GM21786 (cell line): ENCODE data around the gene DENND4C.
"Not testable (repeated sequence)": the region's sequence is repeated elsewhere in the genome, so short reads cannot be mapped to it uniquely, and the experiment has no call there.

ENCODE experiments used
- ATAC-seq: cut with Tn5 transposase; IDR thresholded peaks from one replicate; pipeline ENCODE4 v1.9.1; 2021; ENCODE audit not compliant: unreplicated experiment

The DENND4C gene

DNA sequence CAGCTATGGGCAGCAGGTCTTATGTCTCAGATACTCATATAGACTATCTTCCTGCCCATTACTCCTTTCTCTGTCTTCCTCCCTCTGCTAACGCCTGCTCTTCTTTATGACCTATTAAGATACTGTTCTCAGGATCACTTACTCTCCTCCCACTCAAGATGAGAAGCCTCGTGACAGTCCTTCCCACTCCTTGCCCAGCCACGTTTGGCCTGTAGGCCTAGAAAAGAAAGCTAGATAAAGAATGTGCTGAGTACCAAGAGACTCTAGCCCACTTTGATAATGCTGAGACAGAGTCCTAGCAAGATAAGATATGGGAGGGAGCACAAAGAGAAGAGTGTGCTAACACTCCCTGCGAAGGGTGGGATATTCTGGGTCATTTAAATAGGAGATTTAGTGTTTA lies 6.8 kb upstream of the DENND4C start:
- no peak for ATAC-seq

DNA sequence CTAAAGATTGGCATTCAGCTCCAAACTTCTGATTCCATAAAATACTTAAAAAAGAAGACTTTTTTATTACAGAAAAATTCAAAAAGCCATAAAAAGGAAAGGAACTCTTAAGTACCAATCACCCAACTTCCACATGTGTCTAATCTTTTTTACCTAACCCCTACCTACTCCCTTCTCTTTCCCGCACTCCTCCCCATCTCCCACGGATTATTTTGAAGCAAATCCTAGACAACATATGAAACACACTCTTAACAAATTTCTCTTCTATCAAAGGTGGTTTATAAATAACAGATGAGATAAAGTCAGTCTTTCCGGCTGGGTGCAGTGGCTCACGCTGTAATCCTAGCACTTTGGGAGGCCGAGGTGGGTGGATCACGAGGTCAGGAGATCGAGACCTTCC lies 5.9 kb upstream of the DENND4C start:
- no peak for ATAC-seq

DNA sequence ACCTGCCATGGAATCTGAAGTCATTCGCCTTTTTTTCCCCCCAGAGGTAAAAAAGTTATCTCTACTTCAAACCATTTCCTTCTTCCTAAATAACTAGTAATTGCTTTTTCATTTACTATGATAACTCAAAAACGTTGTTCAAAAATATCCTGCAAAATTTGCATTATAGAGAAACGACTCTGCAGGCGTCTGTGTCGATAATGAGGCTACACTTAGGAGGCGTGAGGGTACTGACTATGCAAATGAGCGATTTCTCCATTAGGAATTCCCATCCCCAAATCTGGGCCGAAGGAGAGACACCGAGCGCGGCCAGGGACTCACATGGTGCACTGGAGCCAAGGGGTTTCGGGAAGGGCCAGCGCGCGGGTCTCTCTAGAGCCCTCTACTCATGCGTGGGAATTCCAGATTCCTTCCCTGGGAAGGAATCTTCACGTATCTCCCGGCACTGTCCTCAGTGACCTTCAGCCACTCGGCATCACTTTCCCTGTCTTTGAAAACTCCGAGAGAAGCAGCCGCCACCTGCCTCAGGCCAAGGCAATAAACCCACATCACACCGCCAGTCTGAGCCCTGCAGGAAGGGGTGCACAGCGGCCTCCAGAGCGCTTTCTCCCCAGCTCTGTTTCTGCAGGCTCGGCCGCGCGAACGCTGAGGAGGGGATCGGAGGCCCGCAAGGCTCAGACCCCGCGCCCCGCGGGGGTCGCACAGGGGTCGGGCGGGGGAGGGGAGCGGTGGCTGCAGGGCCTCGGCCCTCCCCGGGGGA lies 718 bp upstream of the DENND4C start:
- ATAC-seq = peak; percentile 48

DNA sequence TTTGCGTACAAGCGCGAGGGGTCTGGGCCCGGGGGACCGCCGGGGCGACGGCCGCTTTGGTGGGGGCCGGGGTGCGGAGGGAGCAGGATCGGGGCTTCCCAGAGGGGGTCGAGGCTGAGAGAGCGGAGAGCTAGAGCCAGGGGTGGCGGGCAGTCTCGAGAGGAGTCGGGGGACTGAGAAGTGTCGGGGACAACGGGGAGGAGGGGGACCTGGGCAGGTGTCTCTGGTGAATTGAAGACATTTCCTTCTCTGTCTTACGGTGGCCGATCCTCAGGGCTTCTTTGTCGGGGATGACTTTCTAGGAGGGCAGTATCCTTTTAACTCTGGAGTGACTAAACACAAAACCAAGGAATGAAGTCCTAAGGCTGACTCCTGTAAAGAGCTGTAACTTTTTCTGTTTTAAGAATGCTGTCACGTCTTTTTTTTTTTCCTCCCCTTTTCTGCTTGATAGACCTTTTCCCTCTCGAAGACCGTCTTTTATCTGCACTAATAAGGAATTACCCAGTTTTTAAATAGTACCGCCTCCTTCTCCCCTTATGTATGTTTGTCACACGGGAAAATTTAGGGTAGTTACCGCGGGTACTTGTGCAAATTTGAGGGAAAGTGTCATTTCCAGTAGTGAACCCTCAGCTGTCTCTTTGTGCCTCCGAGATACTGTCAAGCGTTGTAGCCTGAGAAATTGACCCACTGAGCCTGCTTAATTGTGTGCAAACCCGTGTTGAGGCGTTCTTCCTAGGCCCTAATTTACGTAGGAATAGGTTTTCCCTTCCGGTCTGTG lies 822 bp downstream of the DENND4C start:
- ATAC-seq = peak; percentile 3

DNA sequence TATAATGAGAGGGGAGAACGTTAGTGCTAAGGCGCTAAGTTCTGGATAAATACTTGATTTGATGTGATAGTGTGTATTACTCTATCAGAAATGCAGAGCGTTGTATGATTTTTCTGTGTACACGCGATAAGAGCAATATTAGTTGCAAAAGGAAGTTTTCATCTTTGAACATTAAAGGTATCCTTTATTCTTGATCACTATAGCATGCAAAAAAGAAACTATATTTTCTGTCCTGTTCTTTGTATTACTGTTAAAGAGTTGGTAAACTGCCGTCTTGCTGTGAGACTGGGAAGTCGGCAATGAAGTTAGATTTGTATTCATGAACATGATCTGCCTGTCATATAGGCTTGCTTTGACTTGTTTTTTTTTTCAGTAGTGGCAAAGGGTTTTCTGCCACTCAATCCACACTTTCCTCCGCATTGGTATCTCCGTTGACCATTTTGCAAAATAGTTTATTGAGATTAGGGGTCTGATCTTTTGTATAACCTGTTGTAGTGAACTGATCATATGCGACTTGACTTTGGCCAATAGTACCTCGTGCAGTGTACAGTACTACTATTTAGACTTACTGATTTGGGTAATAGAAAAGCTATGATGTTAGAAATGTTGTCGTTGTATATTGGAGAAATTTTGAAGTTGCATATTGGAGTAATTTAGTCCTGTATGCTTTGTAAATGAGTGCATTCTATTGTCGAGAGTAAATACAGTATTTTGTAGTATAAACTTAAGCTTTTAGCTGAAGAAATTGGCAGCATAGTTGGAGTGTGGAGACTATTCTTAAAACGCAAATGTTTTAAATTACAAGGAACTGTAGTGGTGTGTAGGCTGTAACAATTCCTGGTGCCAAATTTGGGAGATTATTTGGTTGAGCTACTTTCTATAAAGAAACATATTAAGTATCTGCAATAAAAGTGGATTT lies 1.7 kb downstream of the DENND4C start:
- ATAC-seq = no peak

DNA sequence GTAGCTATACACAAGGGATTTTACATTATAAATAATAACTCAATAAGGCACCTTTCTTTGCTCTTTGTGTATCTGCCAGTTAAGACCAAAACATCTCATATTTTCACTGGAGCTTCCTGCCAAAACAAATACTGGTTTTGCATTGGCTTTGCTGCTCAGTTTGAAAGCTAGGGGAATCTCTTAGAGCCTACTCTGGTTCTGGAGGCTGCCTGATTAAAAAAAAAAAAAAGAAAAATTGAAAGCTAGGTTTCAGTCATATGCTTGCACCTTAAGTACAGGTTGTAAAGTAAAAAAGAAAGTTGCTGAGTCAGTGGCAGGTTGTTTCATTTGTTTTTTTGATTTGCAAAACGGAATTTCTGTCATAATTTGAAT lies 2.3 kb downstream of the DENND4C start:
- no peak for ATAC-seq

DNA sequence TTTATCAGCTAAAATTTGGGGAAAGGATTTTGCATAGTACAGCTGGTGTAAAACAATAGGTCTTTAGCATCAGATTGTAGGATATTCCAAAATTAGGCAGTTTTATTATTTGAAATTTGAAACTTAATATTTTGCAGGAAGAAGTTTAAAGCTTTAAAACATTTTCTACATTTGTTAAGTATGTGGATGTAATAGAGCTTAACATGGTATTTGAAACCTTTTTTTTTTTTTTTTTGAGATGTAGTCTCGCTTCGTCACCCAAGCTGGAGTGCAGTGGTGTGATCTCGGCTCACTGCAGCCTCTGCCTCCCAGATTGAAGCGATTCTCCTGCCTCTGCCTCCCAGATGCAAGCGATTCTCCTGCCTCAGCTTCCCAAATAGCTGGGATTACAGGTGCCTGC lies 2.9 kb downstream of the DENND4C start:
- ATAC-seq = no peak

DNA sequence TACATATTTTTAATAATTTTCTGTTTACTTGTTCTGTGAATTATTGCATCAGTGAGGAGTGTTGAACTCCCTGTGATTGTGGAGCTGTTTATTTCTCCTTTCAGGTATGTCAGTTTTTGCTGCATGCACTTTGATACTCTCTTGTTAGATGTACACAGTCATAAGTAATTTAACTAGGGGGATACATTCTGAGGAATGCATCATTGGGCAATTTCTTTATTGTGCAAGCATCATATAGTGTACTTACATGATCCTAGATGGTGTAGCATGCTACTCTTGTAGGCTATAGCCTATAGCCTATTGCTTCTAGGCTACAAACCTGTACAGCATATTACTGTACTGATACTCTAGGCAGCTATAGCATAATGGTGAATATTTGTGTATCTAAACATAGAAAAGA lies 9.5 kb downstream of the DENND4C start:
- ATAC-seq = no peak

DNA sequence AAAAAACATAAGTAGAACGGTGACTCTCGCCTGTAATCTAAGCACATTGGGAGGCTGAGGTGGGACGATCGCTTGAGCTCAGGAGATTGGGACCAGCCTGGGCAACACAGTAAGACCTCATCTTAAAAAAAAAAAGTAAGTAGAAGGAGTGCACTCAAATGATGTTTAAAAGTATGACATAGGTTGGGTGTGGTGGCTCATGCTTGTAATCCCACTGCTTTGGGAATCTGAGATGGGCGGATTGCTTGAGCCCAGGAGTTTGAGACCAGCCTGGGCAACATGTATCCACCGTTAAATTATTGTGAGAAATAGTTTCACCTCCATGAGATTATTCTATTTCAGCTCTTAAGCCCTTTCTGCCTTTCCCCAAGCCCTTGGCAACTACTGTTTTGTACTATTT lies 11.2 kb downstream of the DENND4C start:
- no peak for ATAC-seq

DNA sequence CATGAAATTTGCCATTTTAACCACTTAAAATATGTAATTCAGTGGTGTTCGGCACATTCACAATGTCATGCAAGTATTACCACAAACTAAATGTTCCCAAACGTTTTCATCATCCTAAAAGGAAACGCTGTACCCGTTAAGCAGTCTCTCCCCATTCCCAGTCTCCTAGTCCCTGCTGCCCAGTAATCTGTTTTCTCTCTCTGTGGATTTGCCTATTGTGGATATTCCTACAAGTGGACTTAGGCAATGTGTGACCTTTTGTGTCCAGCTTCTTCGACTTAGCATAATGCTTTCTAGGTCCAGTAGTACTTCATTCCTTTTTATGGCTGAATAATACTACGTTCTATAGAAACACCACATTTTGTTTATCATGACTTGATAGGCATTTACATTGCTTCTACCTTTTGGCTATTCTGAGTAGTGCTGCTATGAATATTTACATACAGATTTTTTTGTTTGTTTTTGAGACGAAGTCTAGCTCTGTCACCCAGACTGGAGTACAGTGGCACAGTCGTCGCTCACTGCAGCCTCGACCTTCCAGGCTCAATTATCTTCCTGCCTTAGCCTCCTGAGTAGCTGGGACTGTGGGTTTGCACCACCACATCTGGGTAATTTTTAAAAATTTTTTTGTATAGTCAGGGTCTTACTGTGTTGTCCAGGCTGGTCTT lies 13.0 kb downstream of the DENND4C start:
- no peak for ATAC-seq

DNA sequence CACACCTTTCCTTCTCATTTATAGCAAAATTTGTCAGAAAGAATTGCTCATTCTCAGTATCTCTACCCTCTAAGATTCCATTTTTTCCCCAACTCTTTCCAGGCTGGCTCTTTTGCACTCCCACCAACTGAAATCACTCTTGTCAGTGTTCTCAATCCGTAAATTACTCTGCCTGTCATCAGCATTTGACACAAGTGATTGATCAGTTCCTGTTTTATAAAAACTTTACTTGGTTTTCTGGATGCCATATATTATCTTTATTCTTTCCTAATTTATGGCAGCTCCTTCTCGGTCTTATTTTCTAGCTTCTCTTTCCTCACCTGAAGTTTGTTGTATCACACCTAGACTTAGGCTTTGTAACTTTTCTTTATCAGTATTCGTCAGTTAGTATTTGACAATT lies 16.4 kb downstream of the DENND4C start:
- ATAC-seq = no peak

DNA sequence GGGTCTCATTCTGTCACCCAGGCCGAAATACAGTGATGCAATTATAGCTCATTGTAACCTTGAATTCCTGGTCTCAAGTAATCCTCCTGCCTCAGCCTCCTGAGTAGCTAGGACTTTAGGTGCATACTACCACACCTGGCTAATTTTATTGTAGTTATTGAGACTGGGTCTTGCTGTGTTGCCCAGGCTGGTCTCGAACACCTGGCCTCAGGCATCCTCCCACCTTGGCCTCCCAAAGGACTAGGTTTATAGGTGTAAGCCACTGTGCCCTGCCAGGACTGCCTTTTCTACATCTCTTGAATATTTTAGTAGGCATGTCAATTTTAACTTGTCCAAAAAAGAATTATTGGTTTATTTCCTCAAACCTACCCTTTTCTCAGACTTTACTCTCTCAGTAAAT lies 16.9 kb downstream of the DENND4C start:
- no peak for ATAC-seq

DNA sequence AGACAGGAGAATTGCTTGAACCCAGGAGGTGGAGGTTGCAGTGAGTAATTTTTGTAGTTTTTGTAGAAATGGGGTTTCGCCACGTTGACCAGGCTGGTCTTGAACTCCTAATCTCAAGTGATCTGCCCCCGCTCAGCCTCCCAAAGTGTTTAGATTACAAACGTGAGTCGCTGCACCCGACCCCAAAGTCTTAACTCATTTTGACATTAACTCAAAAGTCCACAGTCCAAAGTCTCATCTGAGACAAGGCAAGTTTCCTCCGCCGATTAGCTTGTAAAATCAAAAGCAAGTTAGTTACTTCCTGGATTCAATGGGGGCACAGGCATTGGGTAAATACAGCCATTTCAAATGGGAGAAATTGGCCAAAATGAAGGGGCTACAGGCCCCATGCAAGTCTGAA lies 19.9 kb downstream of the DENND4C start:
- not testable (repeated sequence) for ATAC-seq

DNA sequence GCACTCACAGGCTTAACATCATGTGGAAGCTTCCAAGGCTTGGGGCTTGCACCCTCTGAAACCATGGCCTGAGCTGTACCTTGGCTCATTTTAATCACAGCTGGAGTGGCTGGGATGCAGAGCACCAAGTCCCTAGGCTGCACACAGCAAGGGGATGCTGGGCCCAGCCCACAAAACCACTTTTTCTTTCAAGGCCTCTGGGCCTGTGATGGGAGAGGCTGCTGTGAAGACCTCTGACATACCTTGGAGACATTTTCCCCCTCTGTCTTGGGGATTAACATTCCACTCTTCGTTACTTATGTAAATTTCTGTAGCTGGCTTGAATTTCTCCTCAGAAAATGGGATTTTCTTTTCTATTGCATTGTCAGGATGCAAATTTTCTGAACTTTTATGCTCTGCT lies 20.7 kb downstream of the DENND4C start:
- not testable (repeated sequence) for ATAC-seq

DNA sequence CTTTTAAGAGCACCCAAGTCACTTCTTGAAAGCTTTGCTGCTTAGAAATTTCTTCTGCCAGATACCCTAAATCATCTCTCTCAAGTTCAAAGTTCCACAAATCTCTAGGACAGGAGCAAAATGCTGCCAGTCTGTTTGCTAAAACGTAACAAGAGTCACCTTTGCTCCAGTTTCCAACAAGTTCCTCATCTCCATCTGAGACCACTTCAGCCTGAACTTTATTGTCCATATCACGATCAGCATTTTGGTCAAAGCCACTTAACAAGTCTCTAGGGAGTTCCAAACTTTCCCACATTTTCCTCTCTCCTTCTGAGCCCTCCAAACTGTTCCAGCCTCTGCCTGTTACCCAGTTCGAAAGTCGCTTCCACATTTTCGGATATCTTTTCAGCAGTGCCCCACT lies 21.1 kb downstream of the DENND4C start:
- ATAC-seq = not testable (repeated sequence)

DNA sequence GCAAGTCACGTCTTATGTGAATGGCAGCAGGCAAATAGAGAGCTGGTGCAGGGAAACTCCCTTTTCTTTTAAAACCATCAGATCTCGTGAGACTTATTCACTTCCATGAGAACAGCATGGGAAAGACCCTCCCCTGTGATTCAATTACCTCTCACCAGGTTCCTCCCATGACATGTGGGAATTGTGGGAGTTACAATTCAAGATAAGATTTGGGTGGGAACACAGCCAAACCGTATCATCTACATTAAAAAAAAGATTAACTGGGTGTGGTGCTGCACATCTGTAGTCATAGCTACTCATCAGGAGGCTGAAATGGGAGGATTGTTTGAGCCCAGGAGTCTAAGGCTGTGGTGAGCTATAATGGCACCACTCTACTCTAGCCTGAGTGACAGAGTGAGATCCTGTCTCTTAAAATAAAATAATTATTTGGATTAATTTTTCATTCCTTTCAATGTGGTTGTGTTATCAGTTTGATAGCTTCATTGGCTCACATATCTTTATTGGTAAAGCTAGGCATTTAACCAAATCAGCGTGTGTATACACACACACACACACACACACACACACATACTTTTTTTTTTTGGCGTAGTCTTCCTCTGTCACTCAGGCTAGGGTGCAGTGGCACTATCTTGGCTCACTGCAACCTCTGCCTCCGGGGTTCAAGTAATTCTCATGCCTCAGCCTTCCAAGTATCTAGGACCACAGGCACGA lies 21.8 kb downstream of the DENND4C start:
- no peak for ATAC-seq

DNA sequence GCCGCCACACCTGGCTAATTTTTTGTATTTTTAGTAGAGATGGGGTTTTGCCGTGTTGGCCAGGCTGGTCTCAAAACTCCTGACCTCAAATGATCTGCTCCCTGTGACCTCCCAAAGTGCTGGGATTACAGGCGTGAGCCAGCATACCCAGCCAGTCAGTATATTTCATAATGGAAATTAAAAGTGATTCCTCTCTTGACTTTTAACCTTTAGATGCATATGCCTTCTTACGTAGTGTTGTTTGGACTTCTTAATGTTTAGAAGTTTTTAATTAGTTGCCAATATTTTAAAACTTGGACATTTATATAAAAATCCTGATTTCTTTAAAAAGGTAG lies 22.4 kb downstream of the DENND4C start:
- ATAC-seq = no peak

DNA sequence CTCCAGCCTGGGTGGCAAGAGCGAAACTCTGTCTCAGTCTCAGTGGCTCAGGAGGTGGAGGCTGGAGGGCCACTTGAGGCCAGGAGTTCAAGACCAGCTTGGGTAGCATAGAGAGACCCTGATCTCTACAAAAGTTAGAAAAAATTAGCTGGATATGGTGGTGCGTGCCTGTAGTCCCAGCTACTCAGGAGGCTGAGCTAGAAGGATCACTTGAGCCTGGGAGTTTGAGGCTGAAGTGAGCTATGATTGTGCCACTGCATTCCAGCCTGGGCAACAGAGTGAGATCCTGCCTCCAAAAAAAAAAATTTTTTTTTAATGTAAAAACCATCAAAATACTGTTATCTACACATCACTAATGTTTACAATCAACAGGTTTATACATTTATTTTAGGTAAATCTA lies 24.6 kb downstream of the DENND4C start:
- ATAC-seq = no peak

DNA sequence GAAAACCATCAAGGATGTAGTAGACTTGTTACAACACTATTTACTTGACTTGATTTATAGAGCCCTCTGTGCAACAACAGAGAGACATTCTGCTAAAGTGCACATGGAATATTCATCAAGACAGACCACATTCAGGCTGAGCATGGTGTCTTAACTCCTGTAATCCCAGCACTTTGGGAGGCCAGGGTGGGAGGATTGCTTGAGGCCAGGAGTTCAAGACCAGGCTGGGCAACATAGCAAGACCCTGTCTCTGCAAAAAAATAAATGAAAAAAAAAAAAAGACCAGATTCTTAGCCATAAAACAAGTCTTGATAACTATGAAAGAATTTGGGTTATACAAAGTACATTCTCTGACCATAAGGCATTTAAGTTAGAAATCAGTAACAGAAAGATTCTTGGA lies 25.3 kb downstream of the DENND4C start:
- no peak for ATAC-seq

DNA sequence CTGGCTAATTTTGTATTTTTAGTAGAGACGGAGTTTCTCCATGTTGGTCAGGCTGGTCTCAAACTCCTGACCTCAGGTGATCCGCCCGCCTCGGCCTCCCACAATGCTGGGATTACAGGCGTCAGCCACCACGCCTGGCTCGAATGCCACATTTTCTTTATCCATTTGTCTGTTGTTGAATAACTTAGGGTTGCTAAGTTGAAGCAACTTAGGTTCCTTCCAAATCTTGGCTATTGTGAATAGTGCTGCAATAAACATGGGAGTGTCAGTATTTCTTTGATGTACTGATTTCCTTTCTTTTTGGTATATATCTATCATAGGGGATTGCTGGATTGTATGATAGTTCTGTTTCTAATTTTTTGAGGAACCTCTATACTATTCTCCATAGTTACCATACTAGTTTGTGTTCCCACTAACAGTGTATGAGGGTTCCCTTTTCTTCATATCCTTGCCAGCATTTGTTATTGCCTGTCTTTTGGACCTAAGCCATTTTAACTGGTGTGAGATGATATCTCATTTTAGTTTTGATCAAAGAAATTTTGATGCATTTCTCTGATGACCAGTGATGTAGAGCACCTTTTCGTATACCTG lies 29.3 kb downstream of the DENND4C start:
- ATAC-seq = not testable (repeated sequence)
